ENCODE measurements around the gene SIGLEC1. TPM values are rescaled to one million over a fixed set of nuclear protein-coding genes. Genes with fewer than 3 reads are reported as not detected.

The SIGLEC1 gene
- total RNA-seq, 1 experiment from 2014 or later = not detected

DNA sequence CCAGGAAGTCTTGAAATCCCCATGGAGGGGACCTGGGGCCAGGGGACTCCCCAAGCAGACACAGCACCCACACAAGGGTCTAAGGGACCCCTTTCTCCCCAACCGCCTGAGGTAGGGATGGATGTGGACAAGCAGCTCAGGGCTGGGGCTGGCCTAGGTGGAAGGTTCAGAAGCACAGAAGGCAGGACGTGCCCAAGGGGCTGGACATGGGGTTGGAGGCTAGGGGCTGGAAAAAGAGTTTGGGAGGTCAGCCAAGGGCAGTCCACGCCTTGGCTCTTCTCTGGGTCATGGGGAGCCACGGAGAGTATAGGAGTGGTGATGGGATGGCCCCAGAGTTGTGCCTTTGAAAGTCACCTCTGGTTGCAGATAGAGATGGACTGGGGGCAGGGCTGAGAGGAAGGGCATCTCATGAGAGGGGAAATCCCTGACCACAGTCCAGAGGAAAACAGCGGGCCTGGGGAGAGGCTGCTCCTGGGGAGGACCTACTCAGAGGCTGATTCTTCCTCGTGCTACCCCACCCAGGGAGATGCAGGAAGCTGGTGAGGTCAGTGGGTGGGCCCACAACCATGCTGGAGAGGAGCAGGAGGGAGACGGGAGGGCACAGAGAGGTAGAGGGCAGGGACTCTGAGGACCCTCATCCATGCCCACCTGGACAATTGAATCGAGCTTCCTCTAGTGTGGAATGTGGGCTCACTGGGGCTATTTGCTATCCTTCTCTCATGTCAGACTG lies 17.6 kb upstream of the SIGLEC1 start:
- no peak overlapping the region for H2AFZ ChIP-seq
- POLR2A ChIA-PET (ENCODE audit: unreplicated experiment) = no interaction called here
- H3F3A ChIP-seq (ENCODE audit: insufficient read depth, low read depth) = peaks cover 8% of the 10 kb centered on the region; the same call in 1 of the 2 replicates
- H3K9me3 ChIP-seq (ENCODE audit: insufficient read depth, low read depth) = no peaks in the 10 kb centered on the region
- no peak for DNase-seq
- intact Hi-C loops (cut with micrococcal nuclease; ENCODE audit: unreplicated experiment) = no loop called here
- H3K79me2 ChIP-seq (ENCODE audit: low read depth) = no peaks in the 10 kb centered on the region
- H3K4me1 ChIP-seq (replicated peaks; ENCODE audit: insufficient read depth) = peaks cover 13% of the 10 kb centered on the region
- H4K20me1 ChIP-seq (ENCODE audit: insufficient read depth) = no peaks in the 10 kb centered on the region
- H3K4me2 ChIP-seq = no peak overlapping the region
- CTCF ChIA-PET = interaction anchor here (1.2 kb wide), 1 partner anchor 54 kb away, joined by 3 read pairs; no protein-coding TSS in a partner anchor
- TF ChIP-seq, protein P1, sequence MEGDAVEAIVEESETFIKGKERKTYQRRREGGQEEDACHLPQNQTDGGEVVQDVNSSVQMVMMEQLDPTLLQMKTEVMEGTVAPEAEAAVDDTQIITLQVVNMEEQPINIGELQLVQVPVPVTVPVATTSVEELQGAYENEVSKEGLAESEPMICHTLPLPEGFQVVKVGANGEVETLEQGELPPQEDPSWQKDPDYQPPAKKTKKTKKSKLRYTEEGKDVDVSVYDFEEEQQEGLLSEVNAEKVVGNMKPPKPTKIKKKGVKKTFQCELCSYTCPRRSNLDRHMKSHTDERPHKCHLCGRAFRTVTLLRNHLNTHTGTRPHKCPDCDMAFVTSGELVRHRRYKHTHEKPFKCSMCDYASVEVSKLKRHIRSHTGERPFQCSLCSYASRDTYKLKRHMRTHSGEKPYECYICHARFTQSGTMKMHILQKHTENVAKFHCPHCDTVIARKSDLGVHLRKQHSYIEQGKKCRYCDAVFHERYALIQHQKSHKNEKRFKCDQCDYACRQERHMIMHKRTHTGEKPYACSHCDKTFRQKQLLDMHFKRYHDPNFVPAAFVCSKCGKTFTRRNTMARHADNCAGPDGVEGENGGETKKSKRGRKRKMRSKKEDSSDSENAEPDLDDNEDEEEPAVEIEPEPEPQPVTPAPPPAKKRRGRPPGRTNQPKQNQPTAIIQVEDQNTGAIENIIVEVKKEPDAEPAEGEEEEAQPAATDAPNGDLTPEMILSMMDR (conservative IDR thresholded peaks at IDR 0.05) = no peak
- TF ChIP-seq EZH2 (IDR thresholded peaks at IDR 0.05; ENCODE audit: low read depth) = no peak
- no peaks in the 10 kb centered on the region for H3K36me3 ChIP-seq (ENCODE audit: low read depth)
- H3K27me3 ChIP-seq (ENCODE audit: insufficient read depth, low read depth) = 0 out of 2 replicates have a peak, but pooled peaks cover 5% of the 10 kb centered on the region
- BruUV-seq (replicated peaks) = no TSS peak
- no peaks in the 10 kb centered on the region for H3K9me2 ChIP-seq (ENCODE audit: insufficient read depth)
- no peak overlapping the region for H3K4me3 ChIP-seq
- no peak overlapping the region for H3K27ac ChIP-seq

DNA sequence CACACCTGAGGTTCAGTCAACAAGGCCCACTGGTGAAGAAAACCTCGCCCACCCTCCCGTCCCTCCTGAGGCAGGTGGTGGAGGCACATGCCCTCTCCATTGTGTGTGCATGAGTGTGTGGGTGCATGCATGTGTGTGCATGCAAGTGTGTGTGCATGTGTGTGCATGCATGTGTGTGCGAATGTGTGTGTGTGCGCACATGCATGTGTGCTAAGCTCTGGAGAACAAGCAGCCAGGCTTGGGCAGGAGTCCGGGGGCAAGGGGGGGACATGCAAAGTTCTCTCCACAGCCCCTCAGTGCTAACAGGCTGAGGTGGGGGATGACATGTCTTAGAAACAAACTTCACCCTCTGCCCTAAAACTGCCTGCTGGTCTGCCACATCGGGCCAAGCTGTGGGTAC lies 17.0 kb upstream of the SIGLEC1 start:
- no TSS peak for BruUV-seq (replicated peaks)
- DNase-seq = no peak
- Histone ChIP-seq H3K36me3 (ENCODE audit: low read depth) (no peaks in the 10 kb centered on the region), H3K4me1 (replicated peaks; ENCODE audit: insufficient read depth) (peaks cover 13% of the 10 kb centered on the region), H3K4me3 (no peak overlapping the region), H3K9me2 (ENCODE audit: insufficient read depth) (no peaks in the 10 kb centered on the region), H2AFZ (no peak overlapping the region), H4K20me1 (ENCODE audit: insufficient read depth) (no peaks in the 10 kb centered on the region), H3F3A (ENCODE audit: insufficient read depth, low read depth) (peaks cover 8% of the 10 kb centered on the region; the same call in 1 of the 2 replicates), H3K9me3 (ENCODE audit: insufficient read depth, low read depth) (no peaks in the 10 kb centered on the region), H3K79me2 (ENCODE audit: low read depth) (no peaks in the 10 kb centered on the region), H3K27me3 (ENCODE audit: insufficient read depth, low read depth) (0 out of 2 replicates have a peak, but pooled peaks cover 5% of the 10 kb centered on the region), H3K4me2 (no peak overlapping the region), H3K27ac (no peak overlapping the region)
- intact Hi-C loops (cut with micrococcal nuclease; ENCODE audit: unreplicated experiment) = no loop called here
- TF ChIP-seq, protein P1 (conservative IDR thresholded peaks at IDR 0.05) = no peak
- no peak for TF ChIP-seq EZH2 (IDR thresholded peaks at IDR 0.05; ENCODE audit: low read depth)
- POLR2A ChIA-PET (ENCODE audit: unreplicated experiment) = no interaction called here
- CTCF ChIA-PET = interaction anchor here (0.8 to 1.2 kb wide), 2 partner anchors 16 to 53 kb away, joined by 3 to 4 read pairs; no protein-coding TSS in a partner anchor

DNA sequence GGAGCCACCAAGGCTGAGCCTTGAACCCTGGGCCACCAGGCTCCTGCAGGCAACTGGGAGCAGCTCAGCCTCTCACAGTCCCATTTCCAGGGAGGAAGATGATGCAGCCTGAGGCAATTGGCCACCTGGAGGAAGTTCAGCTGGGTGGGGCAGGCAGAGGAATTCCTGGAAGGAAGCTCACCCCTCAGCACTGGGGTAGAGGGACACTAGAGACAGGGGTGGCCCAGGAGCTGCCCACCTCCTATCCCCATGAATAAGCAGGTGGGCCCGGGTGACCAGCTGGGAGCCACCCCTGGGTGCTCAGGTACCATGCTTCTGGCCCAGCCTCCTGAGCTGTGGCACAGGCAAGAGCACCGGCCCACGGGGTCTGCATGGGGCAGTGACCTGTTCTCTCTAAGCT lies 16.5 kb upstream of the SIGLEC1 start:
- no peak for TF ChIP-seq EZH2 (IDR thresholded peaks at IDR 0.05; ENCODE audit: low read depth)
- TF ChIP-seq, protein P1 (conservative IDR thresholded peaks at IDR 0.05) = no peak
- H3K27me3 ChIP-seq (ENCODE audit: insufficient read depth, low read depth) = 0 out of 2 replicates have a peak, but pooled peaks cover 5% of the 10 kb centered on the region

More for the DNA sequence above, 16.5 kb upstream of the SIGLEC1 start:
- Histone ChIP-seq H3K79me2 (ENCODE audit: low read depth) (no peaks in the 10 kb centered on the region), H4K20me1 (ENCODE audit: insufficient read depth) (no peaks in the 10 kb centered on the region), H3K36me3 (ENCODE audit: low read depth) (no peaks in the 10 kb centered on the region), H3K4me2 (no peak overlapping the region), H3K27ac (no peak overlapping the region), H2AFZ (no peak overlapping the region), H3K9me2 (ENCODE audit: insufficient read depth) (no peaks in the 10 kb centered on the region), H3K4me1 (replicated peaks; ENCODE audit: insufficient read depth) (peaks cover 13% of the 10 kb centered on the region), H3K4me3 (no peak overlapping the region), H3K9me3 (ENCODE audit: insufficient read depth, low read depth) (no peaks in the 10 kb centered on the region), H3F3A (ENCODE audit: insufficient read depth, low read depth) (peaks cover 8% of the 10 kb centered on the region; the same call in 1 of the 2 replicates)
- POLR2A ChIA-PET (ENCODE audit: unreplicated experiment) = no interaction called here
- BruUV-seq (replicated peaks) = no TSS peak
- no peak for DNase-seq
- intact Hi-C loops (cut with micrococcal nuclease; ENCODE audit: unreplicated experiment) = no loop called here
- CTCF ChIA-PET = interaction anchor here (0.8 to 1.2 kb wide), 2 partner anchors 16 to 53 kb away, joined by 3 to 4 read pairs; no protein-coding TSS in a partner anchor

Measured in PC-9 (cell line).